HPDE6-E6E7 (cell line): ENCODE measurements around the gene RPL3.

Experiments used
- DNase-seq: peaks from one replicate; pipeline ENCODE4 v3.0.0; 2011; ENCODE audit warnings: missing footprints; ENCODE audit errors: extremely low spot score

RPL3 gene

GRCh38 chr22:39299829-39300178, 19.6 kb downstream of the RPL3 start:
- DNase-seq = no peak

GRCh38 chr22:39298241-39298987, 21.0 kb downstream of the RPL3 start:
- no peak for DNase-seq

GRCh38 chr22:39297490-39298240, 21.8 kb downstream of the RPL3 start:
- no peak for DNase-seq

- DNase-seq = no peak
Observed at GRCh38 chr22:39296981-39297489, 22.4 kb downstream of the RPL3 start.

GRCh38 chr22:39296535-39296934, 22.9 kb downstream of the RPL3 start:
- no peak for DNase-seq

GRCh38 chr22:39294571-39295468, 24.6 kb downstream of the RPL3 start:
- no peak for DNase-seq

GRCh38 chr22:39293766-39294368, 25.6 kb downstream of the RPL3 start:
- no peak for DNase-seq

- DNase-seq = peak; percentile 85
Observed at GRCh38 chr22:39292561-39293074, 26.8 kb downstream of the RPL3 start.

- no peak for DNase-seq
Observed at GRCh38 chr22:39292031-39292462, 27.4 kb downstream of the RPL3 start.

- DNase-seq = no peak
Observed at GRCh38 chr22:39291523-39291922, 27.9 kb downstream of the RPL3 start.

GRCh38 chr22:39290724-39291161, 28.7 kb downstream of the RPL3 start:
- peak; percentile 66 for DNase-seq

GRCh38 chr22:39289975-39290720, 29.3 kb downstream of the RPL3 start:
- DNase-seq = peak; percentile 96

GRCh38 chr22:39289533-39289932, 29.9 kb downstream of the RPL3 start:
- DNase-seq = no peak

- DNase-seq = no peak
Observed at GRCh38 chr22:39288135-39288898, 31.1 kb downstream of the RPL3 start.

- DNase-seq = no peak
Observed at GRCh38 chr22:39287076-39287725, 32.2 kb downstream of the RPL3 start.

GRCh38 chr22:39284983-39285382, 34.4 kb downstream of the RPL3 start:
- no peak for DNase-seq

- no peak for DNase-seq
Observed at GRCh38 chr22:39284142-39284980, 35.1 kb downstream of the RPL3 start.
